Measurements from ENCODE around the gene LRP1-AS. TPM values are rescaled to one million over a fixed set of nuclear protein-coding genes. Genes with fewer than 3 reads are reported as not detected.

LRP1-AS gene
- total and polyA plus RNA-seq, 2 experiments from 2014 or later, result 0.59 TPM; not detected in 1

DNA sequence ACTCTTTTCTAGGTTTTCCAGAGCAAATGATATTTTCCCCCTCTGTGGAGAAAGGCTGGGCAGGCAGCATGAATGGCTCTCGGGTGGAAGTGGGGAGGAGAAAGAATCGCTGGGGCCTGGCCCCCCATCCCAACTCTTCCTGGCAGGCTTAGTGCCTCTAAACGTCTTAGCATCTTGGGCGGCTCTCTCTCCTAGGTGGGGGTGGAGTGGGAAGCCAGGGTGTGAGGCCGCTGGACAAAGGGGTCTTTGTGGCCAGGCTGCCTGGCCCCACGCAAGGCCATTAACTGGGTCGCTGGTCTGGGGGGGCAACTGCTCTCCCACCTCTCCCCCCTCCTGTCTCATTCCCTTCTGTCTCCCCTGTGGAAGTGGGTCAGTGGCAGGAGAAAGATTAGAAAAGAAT is 4.7 kb downstream of the LRP1-AS start:
- Histone ChIP-seq H3K27ac (no peak overlapping the region), H3K27me3 (no peaks in the 10 kb centered on the region), H3K9me3 (ENCODE audit: low read depth) (no peaks in the 10 kb centered on the region), H3K4me2 (no peak overlapping the region), H3K4me1 (ENCODE audit: insufficient read depth) (peaks cover 37% of the 10 kb centered on the region), H3K9me2 (replicated peaks; ENCODE audit: insufficient read depth) (no peaks in the 10 kb centered on the region), H4K20me1 (ENCODE audit: insufficient read depth, poor library complexity, severe bottlenecking) (peaks cover 7% of the 10 kb centered on the region), H3K4me3 (no peak overlapping the region), H2AFZ (no peak overlapping the region), H3K36me3 (replicated peaks; ENCODE audit: insufficient read depth, low read depth) (no peaks in the 10 kb centered on the region), H3K79me2 (peaks cover 67% of the 10 kb centered on the region)
- no peak for TF ChIP-seq EZH2 (IDR thresholded peaks at IDR 0.05; ENCODE audit: borderline replicate concordance)
- TF ChIP-seq, protein P1, sequence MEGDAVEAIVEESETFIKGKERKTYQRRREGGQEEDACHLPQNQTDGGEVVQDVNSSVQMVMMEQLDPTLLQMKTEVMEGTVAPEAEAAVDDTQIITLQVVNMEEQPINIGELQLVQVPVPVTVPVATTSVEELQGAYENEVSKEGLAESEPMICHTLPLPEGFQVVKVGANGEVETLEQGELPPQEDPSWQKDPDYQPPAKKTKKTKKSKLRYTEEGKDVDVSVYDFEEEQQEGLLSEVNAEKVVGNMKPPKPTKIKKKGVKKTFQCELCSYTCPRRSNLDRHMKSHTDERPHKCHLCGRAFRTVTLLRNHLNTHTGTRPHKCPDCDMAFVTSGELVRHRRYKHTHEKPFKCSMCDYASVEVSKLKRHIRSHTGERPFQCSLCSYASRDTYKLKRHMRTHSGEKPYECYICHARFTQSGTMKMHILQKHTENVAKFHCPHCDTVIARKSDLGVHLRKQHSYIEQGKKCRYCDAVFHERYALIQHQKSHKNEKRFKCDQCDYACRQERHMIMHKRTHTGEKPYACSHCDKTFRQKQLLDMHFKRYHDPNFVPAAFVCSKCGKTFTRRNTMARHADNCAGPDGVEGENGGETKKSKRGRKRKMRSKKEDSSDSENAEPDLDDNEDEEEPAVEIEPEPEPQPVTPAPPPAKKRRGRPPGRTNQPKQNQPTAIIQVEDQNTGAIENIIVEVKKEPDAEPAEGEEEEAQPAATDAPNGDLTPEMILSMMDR (IDR thresholded peaks at IDR 0.05; ENCODE audit: poor library complexity), result no peak
- TF ChIP-seq EZH2phosphoT487 (IDR thresholded peaks at IDR 0.05; ENCODE audit: low read depth, severe bottlenecking, unreplicated experiment), result no peak
- DNase-seq (ENCODE audit: low spot score), result no peak
- 85% methylated on average over 7 of the region's 7 CpGs for WGBS (ENCODE audit: low lambda C conversion rate, missing lambda C conversion rate)

DNA sequence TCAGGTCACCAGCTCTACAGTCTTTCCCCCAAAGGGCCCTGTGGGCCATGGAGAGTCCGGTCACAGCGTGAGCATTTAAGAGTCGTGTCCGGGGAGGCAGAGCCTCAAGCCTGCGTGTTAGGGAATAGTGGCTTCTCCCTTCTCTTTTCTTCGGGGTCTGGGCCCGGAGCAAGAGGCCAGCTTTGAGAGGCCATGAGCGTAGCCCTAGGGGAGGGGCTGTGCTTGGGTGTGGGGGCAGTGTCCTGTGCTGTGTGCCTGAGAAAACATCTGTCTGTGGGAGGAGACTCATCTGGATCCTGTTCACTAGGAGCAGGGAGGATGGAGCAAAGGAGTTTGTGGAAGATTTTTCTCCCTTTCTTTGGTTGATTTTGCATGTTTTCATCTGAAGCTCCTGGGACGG is 5.3 kb downstream of the LRP1-AS start:
- Histone ChIP-seq H3K4me2 (no peak overlapping the region), H3K36me3 (replicated peaks; ENCODE audit: insufficient read depth, low read depth) (no peaks in the 10 kb centered on the region), H3K9me2 (replicated peaks; ENCODE audit: insufficient read depth) (no peaks in the 10 kb centered on the region), H4K20me1 (ENCODE audit: insufficient read depth, poor library complexity, severe bottlenecking) (peaks cover 7% of the 10 kb centered on the region), H3K9me3 (ENCODE audit: low read depth) (no peaks in the 10 kb centered on the region), H3K79me2 (peaks cover 74% of the 10 kb centered on the region), H2AFZ (no peak overlapping the region), H3K4me3 (no peak overlapping the region), H3K27me3 (no peaks in the 10 kb centered on the region), H3K27ac (no peak overlapping the region), H3K4me1 (ENCODE audit: insufficient read depth) (peaks cover 34% of the 10 kb centered on the region)
- 91% methylated on average over 9 of the region's 9 CpGs for WGBS (ENCODE audit: low lambda C conversion rate, missing lambda C conversion rate)
- TF ChIP-seq, protein P1 (IDR thresholded peaks at IDR 0.05; ENCODE audit: poor library complexity), result no peak
- TF ChIP-seq EZH2 (IDR thresholded peaks at IDR 0.05; ENCODE audit: borderline replicate concordance), result no peak
- no peak for TF ChIP-seq EZH2phosphoT487 (IDR thresholded peaks at IDR 0.05; ENCODE audit: low read depth, severe bottlenecking, unreplicated experiment)
- DNase-seq (ENCODE audit: low spot score), result no peak

DNA sequence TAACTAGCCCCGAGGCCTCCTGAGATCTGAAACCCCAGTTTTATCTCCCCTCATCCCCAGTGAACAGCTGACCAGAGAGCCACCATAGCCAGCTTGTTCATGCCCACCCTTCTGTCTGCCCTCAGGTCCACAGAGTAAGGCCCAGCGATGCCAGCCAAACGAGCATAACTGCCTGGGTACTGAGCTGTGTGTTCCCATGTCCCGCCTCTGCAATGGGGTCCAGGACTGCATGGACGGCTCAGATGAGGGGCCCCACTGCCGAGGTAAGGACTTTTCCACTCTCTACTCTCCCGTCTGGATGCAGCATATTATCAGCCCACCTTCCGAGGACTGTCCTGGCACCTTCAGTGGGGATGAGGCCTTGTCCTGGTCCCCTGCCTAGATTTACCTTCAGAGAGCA is 6.2 kb downstream of the LRP1-AS start:
- Histone ChIP-seq H3K36me3 (replicated peaks; ENCODE audit: insufficient read depth, low read depth) (no peaks in the 10 kb centered on the region), H3K27me3 (no peaks in the 10 kb centered on the region), H3K4me3 (no peak overlapping the region), H3K79me2 (peaks cover 82% of the 10 kb centered on the region), H3K9me3 (ENCODE audit: low read depth) (no peaks in the 10 kb centered on the region), H3K27ac (no peak overlapping the region), H3K9me2 (replicated peaks; ENCODE audit: insufficient read depth) (no peaks in the 10 kb centered on the region), H2AFZ (no peak overlapping the region), H3K4me1 (ENCODE audit: insufficient read depth) (peaks cover 36% of the 10 kb centered on the region), H3K4me2 (no peak overlapping the region), H4K20me1 (ENCODE audit: insufficient read depth, poor library complexity, severe bottlenecking) (peaks cover 10% of the 10 kb centered on the region)
- TF ChIP-seq, protein P1 (IDR thresholded peaks at IDR 0.05; ENCODE audit: poor library complexity), result no peak
- WGBS (ENCODE audit: low lambda C conversion rate, missing lambda C conversion rate), result 91% methylated on average over 8 of the region's 8 CpGs
- no peak for DNase-seq (ENCODE audit: low spot score)

Measured in hepatocyte (in vitro differentiated cells).